ENCODE data around the gene USP6NL. TPM values are rescaled to one million over a fixed set of nuclear protein-coding genes. Genes with fewer than 3 reads are reported as not detected.

The USP6NL gene
- total and polyA plus RNA-seq, 10 of the 15 experiments (the other 5 are each of a cell fraction or from before 2014, with no cell fraction given): 4.0 to 27.7 (median 18.2) TPM

DNA sequence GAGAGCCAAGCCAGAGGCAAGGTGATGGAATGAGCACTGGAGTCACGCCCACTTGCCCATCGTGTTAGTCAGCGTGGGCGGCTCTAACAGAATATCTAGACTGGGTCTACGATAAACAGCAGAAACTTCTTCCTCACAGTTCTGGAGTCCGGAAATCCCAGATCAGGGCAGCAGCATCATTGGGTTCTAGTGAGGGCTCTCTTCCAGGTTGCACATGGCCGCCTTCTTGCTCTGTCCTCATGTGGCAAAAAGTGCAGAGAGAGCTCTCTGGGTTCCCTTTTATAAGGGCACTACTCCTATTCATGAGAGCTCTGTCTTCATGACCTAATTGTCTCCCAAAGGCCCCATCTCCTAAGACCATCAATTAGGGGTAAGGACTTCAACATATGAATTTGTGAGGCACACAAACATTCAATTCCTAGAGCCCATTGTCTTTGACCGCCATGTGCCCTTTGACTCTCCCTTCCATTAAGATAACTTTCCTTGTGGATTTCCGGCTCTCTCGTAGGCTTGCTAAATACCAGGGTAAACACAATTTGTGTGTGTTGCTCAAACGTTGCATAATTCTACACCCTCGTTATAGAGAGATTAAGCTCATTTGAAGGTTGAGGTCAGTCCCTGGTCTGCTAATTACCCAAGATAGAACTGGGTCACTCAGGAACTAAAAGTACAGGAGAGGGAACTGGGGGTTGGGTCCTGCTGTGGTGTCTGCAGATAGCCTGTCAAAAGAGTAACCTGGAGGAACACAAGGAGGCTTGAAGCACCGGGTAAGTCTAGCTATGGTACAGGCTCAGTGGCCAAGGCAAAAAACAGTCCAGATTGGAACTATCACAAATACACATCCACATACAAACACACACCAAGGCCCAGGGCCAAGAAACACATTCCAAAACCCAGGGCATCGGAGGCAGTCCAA, 28.7 kb upstream of the USP6NL start (continued):
- no peak for TF ChIP-seq ZSCAN29 (IDR thresholded peaks at IDR 0.05)
- no peak for TF ChIP-seq MLLT1 (IDR thresholded peaks at IDR 0.05)
- TF ChIP-seq, protein P1, sequence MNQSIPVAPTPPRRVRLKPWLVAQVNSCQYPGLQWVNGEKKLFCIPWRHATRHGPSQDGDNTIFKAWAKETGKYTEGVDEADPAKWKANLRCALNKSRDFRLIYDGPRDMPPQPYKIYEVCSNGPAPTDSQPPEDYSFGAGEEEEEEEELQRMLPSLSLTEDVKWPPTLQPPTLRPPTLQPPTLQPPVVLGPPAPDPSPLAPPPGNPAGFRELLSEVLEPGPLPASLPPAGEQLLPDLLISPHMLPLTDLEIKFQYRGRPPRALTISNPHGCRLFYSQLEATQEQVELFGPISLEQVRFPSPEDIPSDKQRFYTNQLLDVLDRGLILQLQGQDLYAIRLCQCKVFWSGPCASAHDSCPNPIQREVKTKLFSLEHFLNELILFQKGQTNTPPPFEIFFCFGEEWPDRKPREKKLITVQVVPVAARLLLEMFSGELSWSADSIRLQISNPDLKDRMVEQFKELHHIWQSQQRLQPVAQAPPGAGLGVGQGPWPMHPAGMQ (IDR thresholded peaks at IDR 0.05; ENCODE audit: borderline replicate concordance): no peak
- no peak for TF ChIP-seq SMAD5 (IDR thresholded peaks at IDR 0.05; ENCODE audit: low read depth)
- no peak for TF ChIP-seq KLF5 (IDR thresholded peaks at IDR 0.05; ENCODE audit: partially characterized antibody)

- SMC1A ChIA-PET (ENCODE audit: uncharacterized antibody, unreplicated experiment): no interaction called here
- RAD21 ChIA-PET (ENCODE audit: unreplicated experiment): no interaction called here
- H3K79me2 ChIP-seq (ENCODE audit: control insufficient read depth, insufficient read depth, low read length): no peaks in the 10 kb centered on the region
Measured at GRCh38 chr10:11639362-11639761, 27.9 kb upstream of the USP6NL start.

More at GRCh38 chr10:11639362-11639761, 27.9 kb upstream of the USP6NL start:
- Histone ChIP-seq H3K27ac (ENCODE audit: control insufficient read depth, insufficient read depth) (no peak overlapping the region), H3K9me3 (replicated peaks; ENCODE audit: control insufficient read depth, insufficient read depth, low read length) (no peaks in the 10 kb centered on the region), H3K36me3 (ENCODE audit: control insufficient read depth in 2 of 2, insufficient read depth in 2 of 2, low read length in 1 of 2) (no peaks in the 10 kb centered on the region), H3K27me3 (replicated peaks in 1 of 2; ENCODE audit: control insufficient read depth in 2 of 2, insufficient read depth in 2 of 2, low read length in 1 of 2) (no peaks in the 10 kb centered on the region), H2AFZ (ENCODE audit: control insufficient read depth, low read depth, low read length) (no peak overlapping the region), H3K4me2 (ENCODE audit: control insufficient read depth, insufficient read depth) (no peak overlapping the region), H3K9ac (ENCODE audit: control insufficient read depth, insufficient read depth, low read length) (no peak overlapping the region), H3K4me1 (ENCODE audit: control insufficient read depth, insufficient read depth, low read length) (peaks cover 8% of the 10 kb centered on the region), H4K20me1 (ENCODE audit: control insufficient read depth, insufficient read depth) (no peaks in the 10 kb centered on the region), H3K4me3 (no peak overlapping the region)
- intact Hi-C loops (cut with micrococcal nuclease; ENCODE audit: unreplicated experiment) (no loop called here), in situ Hi-C loops (cut with MboI) (no loop called here)
- WGBS (ENCODE audit: insufficient coverage, insufficient replicate concordance, low lambda C conversion rate, missing lambda C conversion rate): 98% methylated on average over 3 of the region's 3 CpGs
- BruUV-seq (replicated peaks): no TSS peak
- TF ChIP-seq IRF4 (IDR thresholded peaks at IDR 0.05; ENCODE audit: low read depth, low read length) (no peak), MYC (IDR thresholded peaks at IDR 0.05; ENCODE audit: insufficient read depth, insufficient read length, insufficient replicate concordance, low read length, severe bottlenecking) (no peak), MYB (IDR thresholded peaks at IDR 0.05; ENCODE audit: borderline replicate concordance, low read depth, low read length) (no peak), NFIC (IDR thresholded peaks at IDR 0.05; ENCODE audit: low read depth, low read length) (no peak), BCL11A (IDR thresholded peaks at IDR 0.05; ENCODE audit: low read depth, low read length) (no peak)
- no peak for FAIRE-seq
- no peak for ATAC-seq
- POLR2A ChIA-PET: interaction anchor here (1.1 kb wide), 1 partner anchor 47 kb away, joined by 3 read pairs; no protein-coding TSS in a partner anchor
- no peak for DNase-seq (ENCODE audit: low read depth, low spot score)
- CTCF ChIA-PET: interaction anchor here (1.0 kb wide), 1 partner anchor 115 kb away, joined by 3 read pairs; no protein-coding TSS in a partner anchor

Measured in GM12878 (cell line).